GM18502 (cell line): ENCODE results near the gene EXOC7.
"Not testable (repeated sequence)": the region's sequence is repeated elsewhere in the genome, so short reads cannot be mapped to it uniquely, and the experiment has no call there.

Experiments
- ATAC-seq: cut with Tn5 transposase; IDR thresholded peaks from one replicate; pipeline ENCODE4 v1.9.1; 2021; ENCODE audit warnings: mild to moderate bottlenecking; ENCODE audit not compliant: unreplicated experiment, poor library complexity

Gene EXOC7

GRCh38 chr17:76077584-76078110 is 25.9 kb downstream of the EXOC7 start:
- ATAC-seq: no peak

- no peak for ATAC-seq
Observed at GRCh38 chr17:76076765-76077583, 26.6 kb downstream of the EXOC7 start.

- no peak for ATAC-seq
Observed at GRCh38 chr17:76076146-76076764, 27.3 kb downstream of the EXOC7 start.

DNA sequence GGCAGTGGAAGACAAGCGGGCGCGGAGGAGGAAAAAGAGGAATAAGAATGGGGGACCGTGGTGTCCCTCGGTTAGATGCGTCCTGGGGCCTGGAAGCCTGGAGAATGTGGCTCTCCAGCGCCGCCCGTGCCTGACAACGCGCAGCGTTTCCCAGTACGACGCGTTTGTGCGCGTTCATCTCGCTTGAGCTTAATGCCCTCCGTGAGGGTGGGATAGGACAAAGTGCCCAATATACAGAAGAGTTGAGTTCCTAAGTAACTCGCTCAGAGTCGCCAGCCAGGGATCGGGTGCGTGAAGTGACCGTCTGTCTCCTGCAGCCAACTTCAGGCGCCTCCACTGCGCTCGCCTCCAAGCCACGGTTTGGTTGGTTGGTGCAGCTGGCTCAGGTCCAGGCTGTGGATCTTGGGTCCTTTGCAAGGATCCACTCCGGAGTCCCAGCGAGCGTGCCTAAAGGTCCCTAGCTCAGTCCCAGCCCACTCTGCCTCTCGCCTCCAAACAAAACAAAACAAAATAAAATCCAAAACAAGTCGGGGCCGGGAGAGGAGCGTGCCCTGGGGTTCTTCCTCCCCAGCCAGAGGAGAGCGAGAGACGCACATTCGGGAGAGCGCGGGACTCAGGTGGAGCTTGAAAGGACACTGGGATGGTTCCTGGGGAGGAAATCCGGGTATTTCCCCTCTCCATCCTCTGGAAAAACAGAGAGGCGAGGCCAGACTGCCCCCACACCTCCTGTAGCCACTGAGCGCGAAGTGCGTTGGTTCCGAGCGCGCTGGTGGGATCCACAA is 28.0 kb downstream of the EXOC7 start:
- ATAC-seq: no peak

- no peak for ATAC-seq
Observed at GRCh38 chr17:76074390-76075363, 28.9 kb downstream of the EXOC7 start, which contains the start of gene GALR2. Gene GALR2, plus strand, starts transcription at chr17:76074781. Its CDS starts 103 bp downstream, at chr17:76074884.

DNA sequence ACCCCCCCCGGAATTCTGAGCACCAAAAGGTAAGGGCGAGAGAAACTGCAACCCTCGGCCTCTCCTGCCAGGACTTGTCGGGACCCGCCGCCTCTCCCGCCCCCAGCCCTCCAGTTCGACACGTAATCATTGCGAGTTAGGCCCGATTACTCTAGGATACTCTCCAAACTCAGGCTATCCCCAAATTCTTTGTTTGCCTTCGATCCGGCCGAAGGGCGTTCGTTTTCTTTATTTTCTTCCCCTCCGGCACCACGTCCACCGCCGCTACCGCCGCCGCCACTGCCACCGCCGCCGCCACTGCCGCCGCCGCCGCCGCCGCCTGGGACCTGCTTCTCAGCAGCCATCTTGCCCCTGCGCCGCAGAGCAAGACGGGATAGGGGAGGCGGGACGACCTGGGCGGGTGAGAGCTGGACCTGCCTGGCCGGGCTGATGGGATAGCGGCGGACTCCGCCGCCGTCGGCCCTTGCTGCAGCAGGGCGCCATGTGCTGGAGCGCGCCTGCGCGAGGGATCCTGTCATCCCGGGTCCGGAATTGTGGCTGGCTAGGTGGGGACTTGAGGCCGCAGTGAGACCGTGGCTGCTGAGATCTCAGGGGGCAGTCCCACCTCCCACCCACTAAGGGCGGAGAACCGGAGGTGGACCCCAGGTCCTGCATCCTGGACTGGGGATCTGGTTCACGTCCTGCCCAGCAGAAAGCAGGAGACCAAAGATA is 31.3 kb downstream of the EXOC7 start, which contains the start of gene SRP68:
TSS of gene SRP68 (minus strand) at position 370 of the 711 bp plus-strand sequence. CDS start at position 344, 26 bp downstream.
- peak; percentile 90 for ATAC-seq

- ATAC-seq: no peak
Observed at GRCh38 chr17:76071531-76072147, 31.9 kb downstream of the EXOC7 start.

DNA sequence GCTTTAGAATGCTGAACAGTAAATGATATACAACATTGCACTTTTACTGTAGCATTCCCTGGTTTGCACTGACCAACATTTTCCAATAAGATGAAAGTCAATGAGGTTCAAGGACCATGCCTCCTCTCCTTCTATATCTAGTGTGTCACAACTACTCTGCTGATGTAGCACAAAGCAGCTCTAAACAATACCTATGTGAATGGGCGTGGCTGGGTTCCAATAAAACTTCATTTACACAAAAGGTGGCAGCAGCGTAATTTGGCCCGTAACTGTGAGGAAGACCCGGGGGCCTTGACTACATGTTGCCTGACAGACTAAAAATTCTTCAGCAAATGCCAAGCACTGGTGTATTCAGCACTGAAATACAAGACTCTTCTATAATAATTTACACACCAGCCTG is 37.8 kb downstream of the EXOC7 start:
- no peak for ATAC-seq

GRCh38 chr17:76063875-76064546 is 39.6 kb downstream of the EXOC7 start:
- no peak for ATAC-seq

GRCh38 chr17:76058264-76058663 is 45.3 kb downstream of the EXOC7 start:
- not testable (repeated sequence) for ATAC-seq

- no peak for ATAC-seq
Observed at GRCh38 chr17:76056882-76057281, 46.7 kb downstream of the EXOC7 start.

DNA sequence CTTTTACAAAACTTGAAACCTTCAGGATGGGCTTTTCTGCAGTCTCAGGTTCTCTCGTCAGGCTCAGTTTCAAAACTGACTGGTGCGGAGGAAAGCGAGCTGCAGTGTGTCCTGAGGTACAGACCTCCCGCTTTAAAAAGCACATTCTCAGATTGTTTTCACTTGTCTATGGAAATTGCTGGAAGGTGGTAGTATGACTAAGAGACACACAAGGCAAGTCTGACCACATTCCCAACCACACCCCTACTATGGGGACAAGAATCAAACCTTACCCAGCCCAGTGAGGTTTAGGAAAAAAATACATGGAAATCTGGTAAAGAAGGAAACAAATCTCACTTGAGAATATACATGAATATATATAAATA is 49.5 kb downstream of the EXOC7 start:
- ATAC-seq: no peak

- ATAC-seq: no peak
Observed at GRCh38 chr17:76053246-76054111, 50.1 kb downstream of the EXOC7 start.

- ATAC-seq: no peak
Observed at GRCh38 chr17:76051561-76051960, 52.0 kb downstream of the EXOC7 start.

DNA sequence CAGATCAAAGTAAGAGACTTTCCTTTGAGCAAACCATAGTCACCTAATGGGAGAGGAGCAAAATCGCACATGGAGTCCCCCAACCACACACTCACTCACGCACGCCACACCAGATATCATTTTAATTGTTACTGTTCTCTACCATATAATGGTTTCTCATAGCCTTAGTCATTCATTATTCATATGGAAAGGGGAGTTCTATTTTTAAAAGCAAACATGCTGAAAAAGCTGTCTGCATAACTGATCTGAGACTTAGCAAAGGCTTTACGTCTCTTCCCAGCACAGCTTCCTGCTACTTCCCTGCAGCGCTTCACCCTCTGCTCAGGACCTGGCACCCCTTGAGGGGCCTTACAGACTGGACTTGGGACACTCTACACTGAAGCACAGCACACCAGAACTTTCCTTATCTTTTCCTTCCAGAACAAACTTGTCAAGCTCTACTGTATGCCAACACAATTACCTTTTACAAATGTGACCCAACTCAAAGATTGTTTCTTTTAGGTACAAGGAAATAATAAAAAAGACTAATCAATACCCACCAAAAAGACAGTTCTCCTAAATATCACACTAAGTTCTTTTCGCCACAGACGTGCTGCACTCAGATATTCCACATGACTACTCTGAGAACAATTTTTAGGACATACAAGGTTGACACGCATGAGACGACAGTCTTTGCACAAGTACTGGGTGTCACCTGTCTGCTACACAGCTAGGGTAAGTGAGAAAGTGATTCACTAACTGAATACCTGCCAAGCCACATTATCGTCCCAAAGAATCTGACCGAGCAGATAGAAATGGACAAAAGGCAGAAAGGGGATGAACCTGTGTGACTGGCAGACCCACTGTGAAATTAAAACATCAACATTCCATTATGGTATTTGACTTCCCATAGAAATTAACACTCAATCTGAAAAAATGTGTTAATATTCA is 52.8 kb downstream of the EXOC7 start:
- ATAC-seq: no peak
